HepG2 (cell line): ENCODE measurements around the gene TWNK. TPM values are rescaled to one million over a fixed set of nuclear protein-coding genes. Genes with fewer than 3 reads are reported as not detected.

Experiments used
- FOXP1 ChIP-seq, 2 experiments: fragments of 450-650 bp in 1 of 2; IDR thresholded peaks; 2 replicates each; pipeline ENCODE4 v1.6.1; 2017 to 2018; ENCODE audit warnings: antibody characterized with exemption in 1 of 2
- MXI1 ChIP-seq: IDR thresholded peaks from 3 replicates; pipeline ENCODE4 v1.6.1; 2012; ENCODE audit warnings: low read depth, low read length, inconsistent platforms, borderline replicate concordance
- SRSF1 ChIP-seq: fragments of 200-400 bp; formaldehyde crosslinking; optimal IDR thresholded peaks from 2 replicates; pipeline ENCODE3; 2017; ENCODE audit warnings: mild to moderate bottlenecking, low read depth, low read length, moderate library complexity
- TBP ChIP-seq: sonication (generic); formaldehyde crosslinking; IDR thresholded peaks from 2 replicates; pipeline ENCODE4 v1.5.0; 2020; ENCODE audit warnings: missing genetic modification reagents
- ZNF451 ChIP-seq: sonication (generic); formaldehyde crosslinking; IDR thresholded peaks from 2 replicates; pipeline ENCODE4 v1.5.0; 2020; ENCODE audit warnings: mild to moderate bottlenecking, missing genetic modification reagents
- ZNF577 ChIP-seq: sonication (generic); formaldehyde crosslinking; IDR thresholded peaks from 2 replicates; pipeline ENCODE4 v1.4.0; 2020; ENCODE audit warnings: mild to moderate bottlenecking, low read depth, missing genetic modification reagents, borderline replicate concordance
- ZNF674 ChIP-seq: sonication (generic); formaldehyde crosslinking; IDR thresholded peaks from 2 replicates; pipeline ENCODE4 v1.5.0; 2020; ENCODE audit warnings: low read depth, mild to moderate bottlenecking, missing genetic modification reagents
- polyA plus RNA-seq, 8 experiments: library from polyadenylated mRNA; depleted of rRNA in 3 of 8; stranded (reverse) in 7 of 8; unstranded in 1 of 8; fragments of >200 nt; fragmentation: Illumina TruSeq in 4 of 8; extraction: Trizol in 4 of 8; gene quantifications; 2 replicates each; pipeline versions ENCODE4 v1.2.1 to v1.2.3, GENCODE V29; 2011 to 2016; ENCODE audit warnings: low read depth in 4 of 8, missing spikeins in 1 of 8, mixed read lengths in 1 of 8; ENCODE audit not compliant: insufficient read depth in 1 of 8
- total RNA-seq, 5 experiments: library from RNA; depleted of rRNA; stranded (reverse); fragments of >200 nt; fragmentation: Illumina TruSeq; extraction: Trizol; gene quantifications; 2 replicates each; pipeline ENCODE4 v1.2.3, GENCODE V29; 2016; ENCODE audit warnings: low read depth in 1 of 5
- TF ChIP-seq, protein P1 (sequence below): sonication (generic); formaldehyde crosslinking; IDR thresholded peaks from 2 replicates; pipeline ENCODE4 v1.4.0; 2020; ENCODE audit warnings: missing genetic modification reagents, mild to moderate bottlenecking, borderline replicate concordance
- TF ChIP-seq, protein P2 (sequence below): sonication (generic); formaldehyde crosslinking; IDR thresholded peaks from 2 replicates; pipeline ENCODE4 v1.5.0; 2020; ENCODE audit warnings: mild to moderate bottlenecking, missing genetic modification reagents
- TF ChIP-seq, protein P3 (sequence below): sonication (generic); formaldehyde crosslinking; IDR thresholded peaks from 2 replicates; pipeline ENCODE4 v1.8.0; 2022; ENCODE audit warnings: missing genetic modification reagents, mild to moderate bottlenecking, borderline replicate concordance
- TF ChIP-seq, protein P4 (sequence below): sonication (generic); formaldehyde crosslinking; IDR thresholded peaks from 2 replicates; pipeline ENCODE4 v1.4.0; 2020; ENCODE audit warnings: missing genetic modification reagents, borderline replicate concordance
- TF ChIP-seq, protein P5 (sequence below): sonication (generic); formaldehyde crosslinking; IDR thresholded peaks from 2 replicates; pipeline ENCODE4 v1.8.0; 2022; ENCODE audit warnings: low read depth, missing genetic modification reagents
- TF ChIP-seq, protein P6 (sequence below): sonication (generic); formaldehyde crosslinking; IDR thresholded peaks from 2 replicates; pipeline ENCODE4 v1.4.0; 2020; ENCODE audit warnings: missing genetic modification reagents, borderline replicate concordance

The TWNK gene
- total and polyA plus RNA-seq, 2 of the 13 experiments (the other 11 are each of a cell fraction or from before 2014, with no cell fraction given): 10.7 to 16.5 TPM

DNA sequence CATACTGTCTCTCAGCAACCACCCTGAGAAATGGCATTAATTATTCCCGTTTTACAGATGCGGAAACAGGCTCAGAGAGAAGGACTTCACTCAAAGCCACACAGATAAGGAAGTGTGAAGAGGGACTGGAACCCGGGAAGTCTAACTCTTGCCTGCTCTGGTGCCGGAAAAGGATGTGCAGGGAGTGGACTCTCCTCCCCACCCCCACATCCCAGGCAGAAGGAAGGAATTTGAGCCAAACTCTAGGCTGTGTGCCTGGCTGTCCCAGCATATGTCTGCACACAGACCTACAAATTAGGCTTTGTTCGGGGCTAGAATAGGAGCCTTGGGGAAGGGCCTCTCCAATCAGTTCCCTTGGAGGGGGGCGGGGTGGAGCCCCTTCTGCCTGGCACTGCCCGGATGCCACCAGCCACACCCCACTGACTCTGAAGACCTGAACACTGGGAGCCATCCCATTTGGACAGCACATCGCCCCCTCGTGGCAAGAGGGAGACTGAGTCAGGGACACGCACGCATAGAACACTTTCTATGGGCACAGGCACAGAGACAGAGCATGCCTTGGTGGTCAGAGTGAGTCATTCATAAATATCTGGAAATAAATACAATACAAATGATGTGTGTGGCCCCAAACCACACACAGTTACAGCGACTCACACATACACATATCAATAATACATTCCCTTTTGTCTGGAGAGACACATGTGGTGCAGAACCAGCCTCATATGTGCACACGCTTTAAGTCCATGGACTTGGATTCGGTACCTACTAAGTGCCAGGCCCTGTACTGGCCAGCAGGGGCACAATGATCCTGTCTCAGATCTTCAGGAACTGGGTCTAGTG is 25.4 kb downstream of the TWNK start (continued):
- TF ChIP-seq SRSF1 (no peak), MXI1 (peak; percentile 39; the same call in 1 of the 3 replicates), ZNF451 (CRISPR knock-in tag) (no peak), ZNF577 (no peak), TBP (no peak), FOXP1 (IDR thresholded peaks at IDR 0.05) (no peak), FOXP1 (CRISPR knock-in tag; IDR thresholded peaks at IDR 0.05) (no peak), ZNF674 (CRISPR knock-in tag) (no peak)
- TF ChIP-seq, protein P1, sequence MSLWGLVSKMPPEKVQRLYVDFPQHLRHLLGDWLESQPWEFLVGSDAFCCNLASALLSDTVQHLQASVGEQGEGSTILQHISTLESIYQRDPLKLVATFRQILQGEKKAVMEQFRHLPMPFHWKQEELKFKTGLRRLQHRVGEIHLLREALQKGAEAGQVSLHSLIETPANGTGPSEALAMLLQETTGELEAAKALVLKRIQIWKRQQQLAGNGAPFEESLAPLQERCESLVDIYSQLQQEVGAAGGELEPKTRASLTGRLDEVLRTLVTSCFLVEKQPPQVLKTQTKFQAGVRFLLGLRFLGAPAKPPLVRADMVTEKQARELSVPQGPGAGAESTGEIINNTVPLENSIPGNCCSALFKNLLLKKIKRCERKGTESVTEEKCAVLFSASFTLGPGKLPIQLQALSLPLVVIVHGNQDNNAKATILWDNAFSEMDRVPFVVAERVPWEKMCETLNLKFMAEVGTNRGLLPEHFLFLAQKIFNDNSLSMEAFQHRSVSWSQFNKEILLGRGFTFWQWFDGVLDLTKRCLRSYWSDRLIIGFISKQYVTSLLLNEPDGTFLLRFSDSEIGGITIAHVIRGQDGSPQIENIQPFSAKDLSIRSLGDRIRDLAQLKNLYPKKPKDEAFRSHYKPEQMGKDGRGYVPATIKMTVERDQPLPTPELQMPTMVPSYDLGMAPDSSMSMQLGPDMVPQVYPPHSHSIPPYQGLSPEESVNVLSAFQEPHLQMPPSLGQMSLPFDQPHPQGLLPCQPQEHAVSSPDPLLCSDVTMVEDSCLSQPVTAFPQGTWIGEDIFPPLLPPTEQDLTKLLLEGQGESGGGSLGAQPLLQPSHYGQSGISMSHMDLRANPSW (CRISPR knock-in tag): no peak
- TF ChIP-seq, protein P2, sequence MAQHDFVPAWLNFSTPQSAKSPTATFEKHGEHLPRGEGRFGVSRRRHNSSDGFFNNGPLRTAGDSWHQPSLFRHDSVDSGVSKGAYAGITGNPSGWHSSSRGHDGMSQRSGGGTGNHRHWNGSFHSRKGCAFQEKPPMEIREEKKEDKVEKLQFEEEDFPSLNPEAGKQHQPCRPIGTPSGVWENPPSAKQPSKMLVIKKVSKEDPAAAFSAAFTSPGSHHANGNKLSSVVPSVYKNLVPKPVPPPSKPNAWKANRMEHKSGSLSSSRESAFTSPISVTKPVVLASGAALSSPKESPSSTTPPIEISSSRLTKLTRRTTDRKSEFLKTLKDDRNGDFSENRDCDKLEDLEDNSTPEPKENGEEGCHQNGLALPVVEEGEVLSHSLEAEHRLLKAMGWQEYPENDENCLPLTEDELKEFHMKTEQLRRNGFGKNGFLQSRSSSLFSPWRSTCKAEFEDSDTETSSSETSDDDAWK (CRISPR knock-in tag): no peak
- TF ChIP-seq, protein P3, sequence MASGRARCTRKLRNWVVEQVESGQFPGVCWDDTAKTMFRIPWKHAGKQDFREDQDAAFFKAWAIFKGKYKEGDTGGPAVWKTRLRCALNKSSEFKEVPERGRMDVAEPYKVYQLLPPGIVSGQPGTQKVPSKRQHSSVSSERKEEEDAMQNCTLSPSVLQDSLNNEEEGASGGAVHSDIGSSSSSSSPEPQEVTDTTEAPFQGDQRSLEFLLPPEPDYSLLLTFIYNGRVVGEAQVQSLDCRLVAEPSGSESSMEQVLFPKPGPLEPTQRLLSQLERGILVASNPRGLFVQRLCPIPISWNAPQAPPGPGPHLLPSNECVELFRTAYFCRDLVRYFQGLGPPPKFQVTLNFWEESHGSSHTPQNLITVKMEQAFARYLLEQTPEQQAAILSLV (CRISPR knock-in tag): no peak
- TF ChIP-seq, protein P4, sequence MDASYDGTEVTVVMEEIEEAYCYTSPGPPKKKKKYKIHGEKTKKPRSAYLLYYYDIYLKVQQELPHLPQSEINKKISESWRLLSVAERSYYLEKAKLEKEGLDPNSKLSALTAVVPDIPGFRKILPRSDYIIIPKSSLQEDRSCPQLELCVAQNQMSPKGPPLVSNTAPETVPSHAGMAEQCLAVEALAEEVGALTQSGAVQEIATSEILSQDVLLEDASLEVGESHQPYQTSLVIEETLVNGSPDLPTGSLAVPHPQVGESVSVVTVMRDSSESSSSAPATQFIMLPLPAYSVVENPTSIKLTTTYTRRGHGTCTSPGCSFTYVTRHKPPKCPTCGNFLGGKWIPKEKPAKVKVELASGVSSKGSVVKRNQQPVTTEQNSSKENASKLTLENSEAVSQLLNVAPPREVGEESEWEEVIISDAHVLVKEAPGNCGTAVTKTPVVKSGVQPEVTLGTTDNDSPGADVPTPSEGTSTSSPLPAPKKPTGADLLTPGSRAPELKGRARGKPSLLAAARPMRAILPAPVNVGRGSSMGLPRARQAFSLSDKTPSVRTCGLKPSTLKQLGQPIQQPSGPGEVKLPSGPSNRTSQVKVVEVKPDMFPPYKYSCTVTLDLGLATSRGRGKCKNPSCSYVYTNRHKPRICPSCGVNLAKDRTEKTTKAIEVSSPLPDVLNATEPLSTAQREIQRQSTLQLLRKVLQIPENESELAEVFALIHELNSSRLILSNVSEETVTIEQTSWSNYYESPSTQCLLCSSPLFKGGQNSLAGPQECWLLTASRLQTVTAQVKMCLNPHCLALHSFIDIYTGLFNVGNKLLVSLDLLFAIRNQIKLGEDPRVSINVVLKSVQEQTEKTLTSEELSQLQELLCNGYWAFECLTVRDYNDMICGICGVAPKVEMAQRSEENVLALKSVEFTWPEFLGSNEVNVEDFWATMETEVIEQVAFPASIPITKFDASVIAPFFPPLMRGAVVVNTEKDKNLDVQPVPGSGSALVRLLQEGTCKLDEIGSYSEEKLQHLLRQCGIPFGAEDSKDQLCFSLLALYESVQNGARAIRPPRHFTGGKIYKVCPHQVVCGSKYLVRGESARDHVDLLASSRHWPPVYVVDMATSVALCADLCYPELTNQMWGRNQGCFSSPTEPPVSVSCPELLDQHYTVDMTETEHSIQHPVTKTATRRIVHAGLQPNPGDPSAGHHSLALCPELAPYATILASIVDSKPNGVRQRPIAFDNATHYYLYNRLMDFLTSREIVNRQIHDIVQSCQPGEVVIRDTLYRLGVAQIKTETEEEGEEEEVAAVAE (CRISPR knock-in tag): no peak
- TF ChIP-seq, protein P5, sequence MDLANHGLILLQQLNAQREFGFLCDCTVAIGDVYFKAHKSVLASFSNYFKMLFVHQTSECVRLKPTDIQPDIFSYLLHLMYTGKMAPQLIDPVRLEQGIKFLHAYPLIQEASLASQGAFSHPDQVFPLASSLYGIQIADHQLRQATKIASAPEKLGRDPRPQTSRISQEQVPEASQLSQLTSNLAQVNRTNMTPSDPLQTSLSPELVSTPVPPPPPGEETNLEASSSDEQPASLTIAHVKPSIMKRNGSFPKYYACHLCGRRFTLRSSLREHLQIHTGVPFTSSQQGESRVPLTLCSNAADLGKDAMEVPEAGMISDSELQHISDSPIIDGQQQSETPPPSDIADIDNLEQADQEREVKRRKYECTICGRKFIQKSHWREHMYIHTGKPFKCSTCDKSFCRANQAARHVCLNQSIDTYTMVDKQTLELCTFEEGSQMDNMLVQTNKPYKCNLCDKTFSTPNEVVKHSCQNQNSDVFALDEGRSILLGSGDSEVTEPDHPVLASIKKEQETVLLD (CRISPR knock-in tag): no peak
- TF ChIP-seq, protein P6, sequence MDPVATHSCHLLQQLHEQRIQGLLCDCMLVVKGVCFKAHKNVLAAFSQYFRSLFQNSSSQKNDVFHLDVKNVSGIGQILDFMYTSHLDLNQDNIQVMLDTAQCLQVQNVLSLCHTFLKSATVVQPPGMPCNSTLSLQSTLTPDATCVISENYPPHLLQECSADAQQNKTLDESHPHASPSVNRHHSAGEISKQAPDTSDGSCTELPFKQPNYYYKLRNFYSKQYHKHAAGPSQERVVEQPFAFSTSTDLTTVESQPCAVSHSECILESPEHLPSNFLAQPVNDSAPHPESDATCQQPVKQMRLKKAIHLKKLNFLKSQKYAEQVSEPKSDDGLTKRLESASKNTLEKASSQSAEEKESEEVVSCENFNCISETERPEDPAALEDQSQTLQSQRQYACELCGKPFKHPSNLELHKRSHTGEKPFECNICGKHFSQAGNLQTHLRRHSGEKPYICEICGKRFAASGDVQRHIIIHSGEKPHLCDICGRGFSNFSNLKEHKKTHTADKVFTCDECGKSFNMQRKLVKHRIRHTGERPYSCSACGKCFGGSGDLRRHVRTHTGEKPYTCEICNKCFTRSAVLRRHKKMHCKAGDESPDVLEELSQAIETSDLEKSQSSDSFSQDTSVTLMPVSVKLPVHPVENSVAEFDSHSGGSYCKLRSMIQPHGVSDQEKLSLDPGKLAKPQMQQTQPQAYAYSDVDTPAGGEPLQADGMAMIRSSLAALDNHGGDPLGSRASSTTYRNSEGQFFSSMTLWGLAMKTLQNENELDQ (CRISPR knock-in tag): 0 out of 2 replicates have a peak, but pooled peaks have one; percentile 8
